Measurements from ENCODE around the gene DOLPP1.
"Not testable (repeated sequence)": the region's sequence is repeated elsewhere in the genome, so short reads cannot be mapped to it uniquely, and the experiment has no call there.

DOLPP1 gene

GRCh38 chr9:129095908-129096307 is 15.0 kb downstream of the DOLPP1 start:
- DNase-seq: no peak

GRCh38 chr9:129097671-129098306 is 16.9 kb downstream of the DOLPP1 start:
- no peak for DNase-seq

GRCh38 chr9:129098328-129098727 is 17.4 kb downstream of the DOLPP1 start:
- DNase-seq: no peak

DNA sequence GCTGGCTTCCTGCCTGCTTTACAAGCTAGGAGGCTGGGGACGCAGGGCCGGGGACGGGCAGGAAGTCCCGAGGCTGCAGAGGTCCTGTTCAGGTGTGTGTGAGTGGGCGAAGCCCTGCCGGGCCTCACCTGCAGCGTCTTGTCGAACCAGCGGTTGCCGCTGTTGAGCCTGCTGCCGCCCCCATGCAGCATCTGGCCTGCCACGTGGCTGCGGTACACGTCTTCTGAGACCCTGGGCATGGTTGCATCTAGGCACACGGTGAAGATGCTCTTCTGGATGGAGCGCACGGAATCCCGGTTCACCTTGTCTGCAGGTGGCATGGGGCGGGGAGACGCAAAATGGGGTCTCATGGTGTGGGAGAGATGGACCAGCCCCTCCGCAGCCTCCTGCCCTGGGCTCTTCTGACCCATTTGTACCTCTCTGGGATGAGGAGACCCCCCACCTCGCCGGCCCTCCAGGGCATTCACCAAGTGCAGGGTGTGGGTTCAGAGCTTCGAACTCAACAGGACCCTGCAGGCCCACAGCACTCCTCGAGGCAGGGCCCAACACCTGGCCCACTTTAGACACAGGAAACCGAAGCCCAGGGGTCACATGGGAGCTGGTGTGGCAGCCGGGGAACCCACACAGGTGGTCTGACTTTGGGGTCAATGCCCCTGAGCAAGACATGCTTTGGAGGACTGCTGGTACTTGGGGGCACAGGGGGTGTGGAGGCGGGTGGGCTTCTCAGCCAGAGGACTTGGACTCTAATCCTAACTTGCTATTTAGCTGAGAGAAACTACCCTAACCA is 19.7 kb downstream of the DOLPP1 start:
- no peak for DNase-seq

- DNase-seq: no peak
Observed at GRCh38 chr9:129101279-129101678, 20.4 kb downstream of the DOLPP1 start.

GRCh38 chr9:129102095-129102525 is 21.2 kb downstream of the DOLPP1 start:
- no peak for DNase-seq

DNA sequence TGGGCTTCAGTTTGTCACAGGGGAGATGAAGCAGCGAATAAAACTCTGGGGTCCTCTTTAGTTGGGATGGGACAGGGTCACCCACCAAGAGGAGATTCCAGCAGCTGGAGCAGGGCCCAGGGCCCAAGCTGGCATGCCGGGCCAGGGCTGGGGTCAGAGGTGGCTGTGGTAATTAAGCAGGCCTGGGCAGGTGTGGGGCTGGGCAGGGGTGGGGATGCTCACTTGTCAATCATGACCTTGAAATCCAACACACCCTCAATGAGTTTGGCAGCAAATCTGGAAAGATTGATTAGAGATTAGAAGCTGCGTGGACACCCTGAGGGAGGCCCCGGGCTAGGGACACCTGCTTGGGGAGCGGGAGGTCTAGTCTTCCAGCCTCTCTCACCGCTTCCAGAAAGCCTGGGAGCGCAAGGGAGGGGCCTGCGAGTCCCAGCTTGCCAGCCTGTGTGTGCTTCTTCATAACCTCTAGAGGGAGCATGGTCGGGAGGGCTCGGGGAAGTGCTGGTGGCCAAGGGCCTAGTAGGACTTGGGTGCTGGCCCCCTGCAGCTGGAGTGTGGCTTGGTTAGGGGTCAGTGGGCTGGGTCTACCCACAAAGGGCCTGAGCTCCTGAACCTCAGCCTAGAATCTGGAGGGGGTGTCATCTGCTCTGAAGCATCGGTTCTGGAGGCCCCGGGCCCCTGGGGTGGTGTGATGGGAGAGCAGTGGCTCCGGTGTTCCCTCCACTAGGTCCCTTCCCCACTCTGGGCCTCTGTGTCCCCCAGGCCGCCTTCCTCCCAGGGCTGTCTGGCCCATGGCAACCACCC is 22.1 kb downstream of the DOLPP1 start:
- peak; percentile 55 for DNase-seq

DNA sequence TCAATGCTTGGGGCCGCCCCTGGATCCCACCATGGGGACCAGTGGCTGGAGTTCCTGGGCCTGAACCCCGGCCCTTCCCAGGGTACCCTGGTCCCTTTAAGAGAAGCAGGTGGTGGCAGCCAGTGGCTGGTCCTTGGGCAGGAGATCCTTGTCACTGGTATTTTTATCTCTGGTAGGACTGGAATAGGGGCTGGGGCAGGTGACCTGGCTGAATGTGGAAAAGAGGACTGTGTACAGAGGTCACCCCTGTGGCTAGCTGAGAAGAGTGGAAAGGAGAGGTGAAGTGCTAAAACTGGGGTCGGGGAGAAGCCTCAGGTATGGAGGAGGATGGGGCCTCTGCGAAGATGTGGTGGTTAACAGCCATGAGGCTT is 22.7 kb downstream of the DOLPP1 start:
- DNase-seq: no peak

DNA sequence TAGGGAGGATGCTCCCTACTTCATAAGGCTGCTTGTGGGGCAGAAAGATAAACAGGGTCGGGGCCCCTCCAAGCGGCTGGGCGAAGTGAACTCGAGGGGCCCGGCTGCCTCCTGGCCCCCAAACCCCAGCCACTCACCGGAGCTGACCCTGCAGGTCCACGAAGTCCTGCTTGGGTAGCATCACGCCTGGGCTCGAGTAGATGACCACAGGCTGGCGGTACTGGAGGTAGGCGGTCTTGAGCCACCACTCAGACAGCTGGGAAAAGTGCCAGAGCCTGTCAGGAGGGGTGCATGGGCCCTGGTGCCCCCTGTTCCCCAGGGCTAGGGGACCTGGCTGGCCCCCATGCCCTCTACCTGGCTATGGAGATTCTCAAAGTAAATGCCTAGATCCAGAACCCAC is 23.1 kb downstream of the DOLPP1 start:
- DNase-seq: no peak

GRCh38 chr9:129105857-129106694 is 25.2 kb downstream of the DOLPP1 start:
- DNase-seq: no peak

DNA sequence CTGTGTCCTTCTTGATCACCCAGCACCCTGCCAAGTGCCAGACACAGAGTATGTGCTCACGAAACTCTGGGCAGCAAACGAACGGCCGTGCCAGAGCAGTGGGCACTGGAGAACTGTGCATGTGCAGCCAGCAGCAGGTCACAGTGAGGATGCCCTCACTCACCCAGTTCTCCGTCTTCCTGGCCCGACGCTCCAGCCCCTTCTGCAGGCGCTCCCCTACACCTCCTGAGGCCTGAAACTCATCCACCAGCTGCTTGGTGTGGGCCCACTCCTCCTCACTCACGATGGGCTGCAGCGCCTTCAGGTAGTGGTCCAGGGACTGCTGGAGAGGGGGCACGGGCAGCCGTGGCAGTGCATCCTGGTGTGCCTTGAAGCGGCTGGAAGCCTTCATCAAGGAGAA is 26.7 kb downstream of the DOLPP1 start:
- no peak for DNase-seq

DNA sequence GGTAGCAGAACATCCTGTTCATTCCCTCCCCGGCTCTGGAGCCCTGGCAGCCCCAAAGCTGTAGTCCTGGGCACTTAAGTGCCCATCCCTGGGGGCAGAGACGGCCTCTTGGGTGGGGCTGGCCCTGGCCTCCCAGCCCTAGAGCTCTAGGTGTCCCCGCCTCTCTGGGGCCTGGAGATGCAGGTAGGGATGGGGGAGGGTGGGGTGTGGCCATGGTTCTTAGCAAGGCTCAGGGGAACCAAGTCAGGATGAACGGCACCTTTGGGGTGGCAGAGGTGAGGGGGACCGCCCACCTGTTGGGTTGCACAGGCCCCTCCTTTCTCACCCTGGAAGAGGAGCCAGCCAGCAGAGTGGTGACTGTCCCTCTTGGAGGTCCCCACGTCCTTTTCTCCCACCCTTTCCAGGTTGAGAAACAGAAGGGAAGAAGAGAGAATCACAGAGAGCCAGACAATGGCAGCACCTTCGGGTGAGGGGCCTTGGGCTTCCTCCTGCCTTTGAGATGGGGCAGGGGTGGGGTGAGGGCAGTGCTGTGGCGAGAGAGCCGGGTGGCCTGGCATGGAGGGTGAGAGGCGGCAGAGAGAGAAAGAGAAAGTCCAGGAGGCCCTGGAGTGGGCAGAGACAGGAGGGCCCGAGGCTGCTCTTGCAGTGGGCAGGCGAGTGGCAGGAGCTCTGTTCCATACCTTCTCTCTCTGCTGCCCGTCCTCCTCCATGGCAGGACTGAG is 27.3 kb downstream of the DOLPP1 start:
- DNase-seq: no peak

DNA sequence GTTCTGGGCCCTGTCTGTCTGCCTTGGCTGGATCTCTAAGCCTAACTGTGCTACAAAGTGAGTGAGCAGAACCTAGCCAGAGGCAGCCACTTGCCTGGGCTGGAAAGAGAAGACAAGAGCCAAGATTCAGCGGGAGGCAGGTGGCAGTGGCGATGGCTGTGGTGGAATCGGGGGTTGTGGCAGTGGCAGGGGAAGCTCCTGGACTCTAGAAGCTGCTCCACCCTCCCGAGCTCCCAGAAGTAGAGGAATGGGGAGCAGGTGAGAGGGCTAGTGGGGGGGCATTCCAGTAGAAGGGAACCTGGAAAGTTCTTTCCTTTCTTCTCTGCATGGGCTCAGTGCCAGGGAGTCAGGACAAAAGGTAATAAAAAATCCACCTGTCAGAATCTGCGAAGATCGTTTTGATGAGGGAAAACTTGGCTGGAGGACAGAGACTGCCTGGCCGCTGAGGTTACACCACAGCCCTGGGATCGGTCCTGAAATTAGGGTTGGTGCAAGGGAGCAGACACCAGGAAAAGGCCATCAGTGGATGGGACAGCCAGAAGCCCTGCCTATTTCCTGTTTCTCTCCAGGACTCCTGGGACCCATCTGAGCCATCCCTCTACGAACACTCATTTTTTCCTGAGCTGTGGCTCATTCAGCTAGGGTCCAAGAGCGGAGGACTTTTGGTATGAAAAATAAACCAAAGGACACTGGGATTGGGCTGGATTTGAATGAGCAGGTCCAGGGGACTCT is 28.1 kb downstream of the DOLPP1 start:
- no peak for DNase-seq

GRCh38 chr9:129109537-129109903 is 28.6 kb downstream of the DOLPP1 start:
- no peak for DNase-seq

DNA sequence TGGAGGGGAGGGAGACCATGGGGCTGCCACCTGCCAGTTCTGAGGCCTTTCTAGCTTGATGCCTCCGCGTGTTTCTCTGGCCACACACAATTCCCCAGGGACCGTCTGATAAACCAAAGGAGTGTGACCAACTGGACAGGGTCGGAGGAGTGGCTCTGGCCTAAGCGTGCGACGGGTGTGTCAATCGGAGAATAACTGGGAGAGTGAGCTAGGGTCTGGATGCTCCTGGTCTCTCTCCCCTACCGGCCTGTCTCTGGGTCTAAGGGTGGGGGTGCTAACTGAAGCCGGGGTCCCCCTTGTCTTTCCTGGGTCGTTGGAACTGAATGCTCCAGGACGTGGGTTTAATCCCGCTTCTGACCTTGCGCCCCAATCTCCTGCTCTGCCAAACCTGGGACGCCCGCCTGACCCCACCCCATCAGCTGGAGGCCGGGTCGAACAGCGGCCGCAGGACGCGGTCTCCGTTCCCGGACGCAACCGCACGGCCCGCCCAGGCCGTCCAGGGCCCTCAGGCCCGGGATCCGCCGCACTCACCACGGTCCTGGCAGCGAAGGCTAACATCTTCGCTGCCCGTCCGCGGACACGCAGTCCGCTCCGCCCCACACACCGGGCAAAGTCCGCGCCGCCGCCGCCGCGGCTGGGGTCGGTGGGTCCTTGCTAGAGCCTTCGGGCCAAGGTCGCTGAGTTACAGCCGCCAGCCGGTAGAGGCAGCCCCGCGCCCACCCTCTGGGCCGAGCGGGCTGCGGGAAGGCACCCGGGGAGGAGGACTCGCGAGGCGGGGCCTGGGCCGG is 29.2 kb downstream of the DOLPP1 start:
- no peak for DNase-seq

- peak; percentile 79 for DNase-seq
Observed at GRCh38 chr9:129110740-129111527, 30.0 kb downstream of the DOLPP1 start, which contains the start of the genes CRAT and PTPA. CRAT (minus strand) TSS chr9:129110793; CDS start chr9:129110509, 284 bp downstream. PTPA (plus strand) TSS chr9:129111415; CDS start chr9:129111601, 186 bp downstream.

DNA sequence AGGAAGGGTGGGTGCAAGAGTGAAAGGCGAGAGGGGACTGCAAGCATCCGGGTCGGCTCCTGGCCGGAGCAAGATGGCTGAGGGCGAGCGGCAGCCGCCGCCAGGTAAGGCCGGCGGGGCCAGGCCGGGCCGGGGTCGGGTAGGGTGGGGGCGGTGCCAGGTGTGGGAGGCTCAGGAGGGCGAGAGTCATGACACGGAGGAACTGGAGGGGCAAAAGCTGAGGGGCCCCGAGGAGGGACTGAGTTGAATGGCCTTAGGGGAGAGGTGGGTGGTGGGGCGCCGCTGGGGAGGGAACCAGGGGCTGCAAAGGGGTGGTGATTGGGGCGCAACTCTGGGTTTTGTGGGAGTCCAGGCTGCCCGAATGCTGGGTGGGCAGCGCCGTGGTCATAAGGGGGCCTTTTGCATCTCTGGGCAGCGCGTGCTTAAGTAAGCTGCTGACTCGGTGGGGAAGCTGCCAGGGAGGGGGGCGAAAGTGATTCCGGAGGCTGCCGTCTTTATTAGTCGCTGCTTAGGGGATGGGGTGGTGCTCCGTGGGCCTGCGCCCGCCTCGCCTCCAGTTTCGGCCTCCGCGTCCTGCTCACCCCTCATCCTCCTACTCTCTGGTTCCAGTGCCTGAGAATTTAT is 30.7 kb downstream of the DOLPP1 start:
- DNase-seq: no peak

- DNase-seq: not testable (repeated sequence)
Observed at GRCh38 chr9:129112526-129112925, 31.6 kb downstream of the DOLPP1 start.
